ENCODE results near the gene SNTA1. TPM values are rescaled to one million over a fixed set of nuclear protein-coding genes. Genes with fewer than 3 reads are reported as not detected.

Gene SNTA1
- total and polyA plus RNA-seq, 2 of the 13 experiments (the other 11 are each of a cell fraction or from before 2014, with no cell fraction given) = 16.4 to 18.3 TPM

DNA sequence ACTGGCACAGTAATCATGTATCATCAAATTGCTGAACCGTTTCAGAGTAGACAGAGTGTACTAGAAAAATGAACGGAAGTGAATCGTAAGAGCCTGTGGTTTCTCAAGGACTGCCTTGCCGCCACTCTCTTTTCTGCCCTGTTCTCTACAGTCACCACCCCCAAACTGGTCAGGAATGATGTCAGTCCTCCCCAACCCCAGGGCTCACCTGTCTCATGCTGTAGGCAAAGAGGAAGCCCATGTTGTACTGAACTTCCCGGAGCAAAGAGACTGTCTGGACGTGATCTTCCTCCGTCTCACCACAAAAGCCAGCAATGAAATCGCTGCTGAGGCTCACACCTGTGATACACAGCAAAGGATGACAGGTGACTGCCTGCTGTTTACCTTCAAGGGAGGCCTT is 73.3 kb downstream of the SNTA1 start:
- H3K4me2 ChIP-seq (ENCODE audit: low read depth, low read length) = no peak overlapping the region
- ChIA-PET CTCF (ENCODE audit: low intra/inter-chr PET ratio, low total read pairs) (no interaction called here), POLR2A (no interaction called here)
- no peak overlapping the region for H3K27ac ChIP-seq (ENCODE audit: extremely low read length, insufficient read depth, low read length)
- H3K9ac ChIP-seq (ENCODE audit: insufficient read depth, low read depth, low read length) = no peak overlapping the region
- no peak overlapping the region for H3K4me3 ChIP-seq (replicated peaks in 1 of 3; ENCODE audit: insufficient read depth in 1 of 3, low read depth in 2 of 3, low read length in 3 of 3)
- H3K36me3 ChIP-seq (replicated peaks in 1 of 2; ENCODE audit: control insufficient read depth in 1 of 2, insufficient read depth in 2 of 2, low read length in 2 of 2) = peaks cover 13 to 49% of the 10 kb centered on the region in 2 experiments
- peaks cover 38% of the 10 kb centered on the region for H3K4me1 ChIP-seq (ENCODE audit: insufficient read depth, low read length)
- no peak for FAIRE-seq
- H3K27me3 ChIP-seq (ENCODE audit: control insufficient read depth in 1 of 2, insufficient read depth in 2 of 2, low read length in 2 of 2) = no peaks in the 10 kb centered on the region
- TF ChIP-seq EHMT2 (IDR thresholded peaks at IDR 0.05; ENCODE audit: borderline replicate concordance, low read depth, low read length) = no peak
- TF ChIP-seq BORCS8-MEF2B (CRISPR knock-in tag; IDR thresholded peaks at IDR 0.05) = no peak
- TF ChIP-seq, protein P1, sequence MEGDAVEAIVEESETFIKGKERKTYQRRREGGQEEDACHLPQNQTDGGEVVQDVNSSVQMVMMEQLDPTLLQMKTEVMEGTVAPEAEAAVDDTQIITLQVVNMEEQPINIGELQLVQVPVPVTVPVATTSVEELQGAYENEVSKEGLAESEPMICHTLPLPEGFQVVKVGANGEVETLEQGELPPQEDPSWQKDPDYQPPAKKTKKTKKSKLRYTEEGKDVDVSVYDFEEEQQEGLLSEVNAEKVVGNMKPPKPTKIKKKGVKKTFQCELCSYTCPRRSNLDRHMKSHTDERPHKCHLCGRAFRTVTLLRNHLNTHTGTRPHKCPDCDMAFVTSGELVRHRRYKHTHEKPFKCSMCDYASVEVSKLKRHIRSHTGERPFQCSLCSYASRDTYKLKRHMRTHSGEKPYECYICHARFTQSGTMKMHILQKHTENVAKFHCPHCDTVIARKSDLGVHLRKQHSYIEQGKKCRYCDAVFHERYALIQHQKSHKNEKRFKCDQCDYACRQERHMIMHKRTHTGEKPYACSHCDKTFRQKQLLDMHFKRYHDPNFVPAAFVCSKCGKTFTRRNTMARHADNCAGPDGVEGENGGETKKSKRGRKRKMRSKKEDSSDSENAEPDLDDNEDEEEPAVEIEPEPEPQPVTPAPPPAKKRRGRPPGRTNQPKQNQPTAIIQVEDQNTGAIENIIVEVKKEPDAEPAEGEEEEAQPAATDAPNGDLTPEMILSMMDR (CRISPR knock-in tag; IDR thresholded peaks at IDR 0.05) = no peak
- no peak for TF ChIP-seq TGIF2 (CRISPR knock-in tag; IDR thresholded peaks at IDR 0.05)
- intact Hi-C loops (cut with micrococcal nuclease; ENCODE audit: unreplicated experiment) = no loop called here
- no peak for ATAC-seq
- WGBS (ENCODE audit: low lambda C conversion rate) = 97% methylated on average over 8 of the region's 8 CpGs
- no TSS peak for BruUV-seq (replicated peaks)
- no peaks in the 10 kb centered on the region for H4K20me1 ChIP-seq (ENCODE audit: insufficient read depth, low read length)
- no peak overlapping the region for H2AFZ ChIP-seq (ENCODE audit: low read length)
- H3K9me3 ChIP-seq (ENCODE audit: low read length) = no peaks in the 10 kb centered on the region
- H3K79me2 ChIP-seq (ENCODE audit: insufficient read depth, low read length) = no peaks in the 10 kb centered on the region
- no peak for DNase-seq (ENCODE audit: low spot score)
- in situ Hi-C loops (cut with HindIII; ENCODE audit: extremely low pct_ligation_motif_present, low pct_unique_long_range_greater_than_20kb) = no loop called here

DNA sequence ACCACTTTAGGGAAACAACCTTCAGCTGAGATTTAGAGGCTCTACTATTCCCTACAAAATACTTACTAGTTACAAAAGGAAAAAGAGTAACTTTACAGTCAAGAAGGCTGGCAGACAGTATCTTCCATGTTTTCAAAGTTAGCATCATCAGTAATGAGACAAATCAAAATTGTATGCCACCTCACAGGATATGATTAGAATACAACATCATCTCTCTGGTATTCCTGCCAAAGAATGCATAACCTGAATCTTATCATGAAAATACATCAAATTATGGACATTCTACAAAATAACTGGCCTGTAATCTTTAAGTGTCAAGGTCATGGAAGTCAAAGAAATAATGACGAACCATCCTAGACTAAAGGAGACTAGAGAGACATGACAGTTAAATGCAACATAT is 80.7 kb downstream of the SNTA1 start:
- ATAC-seq (no peak), DNase-seq (ENCODE audit: low spot score) (no peak), FAIRE-seq (no peak)
- no peaks in the 10 kb centered on the region for H3K9me3 ChIP-seq (ENCODE audit: low read length)
- no peaks in the 10 kb centered on the region for H3K4me1 ChIP-seq (ENCODE audit: insufficient read depth, low read length)
- H2AFZ ChIP-seq (ENCODE audit: low read length) = no peak overlapping the region
- H4K20me1 ChIP-seq (ENCODE audit: insufficient read depth, low read length) = no peaks in the 10 kb centered on the region
- intact Hi-C loops (cut with micrococcal nuclease; ENCODE audit: unreplicated experiment) (no loop called here), in situ Hi-C loops (cut with HindIII; ENCODE audit: extremely low pct_ligation_motif_present, low pct_unique_long_range_greater_than_20kb) (no loop called here)
- no peaks in the 10 kb centered on the region for H3K79me2 ChIP-seq (ENCODE audit: insufficient read depth, low read length)
- H3K36me3 ChIP-seq (replicated peaks in 1 of 2; ENCODE audit: control insufficient read depth in 1 of 2, insufficient read depth in 2 of 2, low read length in 2 of 2) = peaks cover 26 to 82% of the 10 kb centered on the region in 2 experiments
- H3K4me2 ChIP-seq (ENCODE audit: low read depth, low read length) = no peak overlapping the region
- no peak overlapping the region for H3K4me3 ChIP-seq (replicated peaks in 1 of 3; ENCODE audit: insufficient read depth in 1 of 3, low read depth in 2 of 3, low read length in 3 of 3)
- no peak overlapping the region for H3K9ac ChIP-seq (ENCODE audit: insufficient read depth, low read depth, low read length)
- no peak overlapping the region for H3K27ac ChIP-seq (ENCODE audit: extremely low read length, insufficient read depth, low read length)
- BruUV-seq (replicated peaks) = no TSS peak
- CTCF ChIA-PET (ENCODE audit: low intra/inter-chr PET ratio, low total read pairs) = no interaction called here
- 96% methylated on average over 1 of the region's 1 CpG for WGBS (ENCODE audit: low lambda C conversion rate)
- POLR2A ChIA-PET = no interaction called here
- no peaks in the 10 kb centered on the region for H3K27me3 ChIP-seq (ENCODE audit: control insufficient read depth in 1 of 2, insufficient read depth in 2 of 2, low read length in 2 of 2)
- TF ChIP-seq ZNF3 (CRISPR knock-in tag; IDR thresholded peaks at IDR 0.05) (no peak), KDM5B (CRISPR knock-in tag; IDR thresholded peaks at IDR 0.05; ENCODE audit: borderline replicate concordance) (no peak), HOXA3 (CRISPR knock-in tag; IDR thresholded peaks at IDR 0.05) (no peak), SMYD3 (CRISPR knock-in tag; IDR thresholded peaks at IDR 0.05) (no peak), ZNF83 (CRISPR knock-in tag; IDR thresholded peaks at IDR 0.05; ENCODE audit: borderline replicate concordance) (no peak), ARHGAP35 (CRISPR knock-in tag; IDR thresholded peaks at IDR 0.05; ENCODE audit: borderline replicate concordance) (no peak)
- TF ChIP-seq, protein P2, sequence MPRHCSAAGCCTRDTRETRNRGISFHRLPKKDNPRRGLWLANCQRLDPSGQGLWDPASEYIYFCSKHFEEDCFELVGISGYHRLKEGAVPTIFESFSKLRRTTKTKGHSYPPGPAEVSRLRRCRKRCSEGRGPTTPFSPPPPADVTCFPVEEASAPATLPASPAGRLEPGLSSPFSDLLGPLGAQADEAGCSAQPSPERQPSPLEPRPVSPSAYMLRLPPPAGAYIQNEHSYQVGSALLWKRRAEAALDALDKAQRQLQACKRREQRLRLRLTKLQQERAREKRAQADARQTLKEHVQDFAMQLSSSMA (CRISPR knock-in tag; IDR thresholded peaks at IDR 0.05) = no peak
- TF ChIP-seq, protein P3, sequence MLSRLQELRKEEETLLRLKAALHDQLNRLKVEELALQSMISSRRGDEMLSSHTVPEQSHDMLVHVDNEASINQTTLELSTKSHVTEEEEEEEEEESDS (CRISPR knock-in tag; IDR thresholded peaks at IDR 0.05; ENCODE audit: borderline replicate concordance) = no peak
